Prostate gland (tissue), 2 donors: ENCODE measurements around the gene CEACAM16.

Experiments
- POLR2AphosphoS5 ChIP-seq: sonication (generic); formaldehyde crosslinking; IDR thresholded peaks from one replicate; pipeline ENCODE4 v1.6.1; 2017; ENCODE audit warnings: antibody characterized with exemption
- TF ChIP-seq, protein P1 (sequence below), 4 experiments: fragments of 200-600 bp in 2 of 4; fragments of 450-650 bp in 2 of 4; sonication (generic) in 2 of 4; IDR thresholded peaks; 1 replicate in 3 of 4; 2 replicates in 1 of 4; pipeline ENCODE4 v1.5.1; 2016 to 2019; ENCODE audit warnings: antibody characterized with exemption in 4 of 4, mild to moderate bottlenecking in 2 of 4, moderate library complexity in 2 of 4

DNA sequence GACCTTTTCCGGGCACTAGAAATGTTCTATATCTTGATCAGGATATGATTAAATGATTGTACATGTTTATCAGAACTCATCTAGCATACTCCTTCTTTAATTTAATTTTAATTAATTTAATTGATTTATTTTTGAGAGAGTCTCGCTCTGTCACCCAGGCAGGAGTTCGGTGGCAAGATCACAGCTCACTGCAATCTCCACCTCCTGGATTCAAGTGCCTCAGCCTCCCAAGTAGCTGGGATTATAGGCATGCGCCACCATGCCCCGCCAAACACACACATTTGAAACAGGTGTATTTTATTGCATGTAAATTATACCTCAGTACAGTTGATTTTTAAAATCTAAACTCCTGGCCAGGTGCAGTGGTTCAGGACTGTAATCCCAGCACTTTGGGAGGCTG is 32.1 kb downstream of the CEACAM16 start:
- TF ChIP-seq, protein P1, sequence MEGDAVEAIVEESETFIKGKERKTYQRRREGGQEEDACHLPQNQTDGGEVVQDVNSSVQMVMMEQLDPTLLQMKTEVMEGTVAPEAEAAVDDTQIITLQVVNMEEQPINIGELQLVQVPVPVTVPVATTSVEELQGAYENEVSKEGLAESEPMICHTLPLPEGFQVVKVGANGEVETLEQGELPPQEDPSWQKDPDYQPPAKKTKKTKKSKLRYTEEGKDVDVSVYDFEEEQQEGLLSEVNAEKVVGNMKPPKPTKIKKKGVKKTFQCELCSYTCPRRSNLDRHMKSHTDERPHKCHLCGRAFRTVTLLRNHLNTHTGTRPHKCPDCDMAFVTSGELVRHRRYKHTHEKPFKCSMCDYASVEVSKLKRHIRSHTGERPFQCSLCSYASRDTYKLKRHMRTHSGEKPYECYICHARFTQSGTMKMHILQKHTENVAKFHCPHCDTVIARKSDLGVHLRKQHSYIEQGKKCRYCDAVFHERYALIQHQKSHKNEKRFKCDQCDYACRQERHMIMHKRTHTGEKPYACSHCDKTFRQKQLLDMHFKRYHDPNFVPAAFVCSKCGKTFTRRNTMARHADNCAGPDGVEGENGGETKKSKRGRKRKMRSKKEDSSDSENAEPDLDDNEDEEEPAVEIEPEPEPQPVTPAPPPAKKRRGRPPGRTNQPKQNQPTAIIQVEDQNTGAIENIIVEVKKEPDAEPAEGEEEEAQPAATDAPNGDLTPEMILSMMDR (IDR thresholded peaks at IDR 0.05), result no peak
- TF ChIP-seq POLR2AphosphoS5, result no peak
